Measurements from ENCODE around the gene RIPOR3. TPM values are rescaled to one million over a fixed set of nuclear protein-coding genes. Genes with fewer than 3 reads are reported as not detected.

Gene RIPOR3
- polyA plus RNA-seq, 1 of the 3 experiments (the other 2 are of a cell fraction) = 1.2 TPM

GRCh38 chr20:50720582-50720981 lies 29.2 kb upstream of the RIPOR3 start:
- Histone ChIP-seq H3K9me2 (no peaks in the 10 kb centered on the region), H3K27me3 (ENCODE audit: insufficient read depth) (no peaks in the 10 kb centered on the region), H4K20me1 (ENCODE audit: insufficient read depth) (no peaks in the 10 kb centered on the region), H3K79me2 (ENCODE audit: insufficient read depth) (no peaks in the 10 kb centered on the region), H3K9me3 (no peaks in the 10 kb centered on the region), H3K4me3 (ENCODE audit: low read depth in 2 of 2, low read length in 1 of 2) (no peak overlapping the region), H3K4me2 (no peak overlapping the region), H3K4me1 (ENCODE audit: control insufficient read depth in 1 of 2, insufficient read depth in 2 of 2, low read depth in 1 of 2, low read length in 1 of 2) (peaks cover 5 to 12% of the 10 kb centered on the region in 2 experiments; a peak in 3 of 4 replicates), H3K27ac (ENCODE audit: low read depth in 2 of 2, low read length in 1 of 2) (no peak overlapping the region), H3F3A (replicated peaks; ENCODE audit: insufficient read depth) (peaks cover 5% of the 10 kb centered on the region), H3K9ac (no peak overlapping the region), H2AFZ (ENCODE audit: low read depth) (no peak overlapping the region), H3K36me3 (replicated peaks in 1 of 2; ENCODE audit: control insufficient read depth in 1 of 2, insufficient read depth in 2 of 2, low read length in 1 of 2) (no peaks in the 10 kb centered on the region)
- no peak for TF ChIP-seq YY1 (IDR thresholded peaks at IDR 0.05; ENCODE audit: low read depth)
- peak; percentile 14; the same call in 1 of the 2 replicates for TF ChIP-seq CTCF (IDR thresholded peaks at IDR 0.05)
- POLR2A ChIA-PET = no interaction called here
- no peak for DNase-seq
- CTCF ChIA-PET = interaction anchor here (1.4 to 2.9 kb wide), 2 partner anchors 9 to 85 kb away, joined by 3 to 7 read pairs; no protein-coding TSS in a partner anchor

GRCh38 chr20:50720026-50720425 lies 28.7 kb upstream of the RIPOR3 start:
- H3K27me3 ChIP-seq (ENCODE audit: insufficient read depth) = no peaks in the 10 kb centered on the region
- POLR2A ChIA-PET = no interaction called here
- peaks cover under 1% of the 10 kb centered on the region for H3F3A ChIP-seq (replicated peaks; ENCODE audit: insufficient read depth)
- no peak overlapping the region for H3K4me3 ChIP-seq (ENCODE audit: low read depth in 2 of 2, low read length in 1 of 2)
- TF ChIP-seq SMC3 (IDR thresholded peaks at IDR 0.05; ENCODE audit: low read depth, low read length) (no peak), FOXM1 (IDR thresholded peaks at IDR 0.05; ENCODE audit: low read depth) (no peak), POLR2AphosphoS5 (IDR thresholded peaks at IDR 0.05; ENCODE audit: low read depth, low read length) (no peak), USF2 (IDR thresholded peaks at IDR 0.05; ENCODE audit: borderline replicate concordance, low read depth, low read length) (no peak), RAD21 (IDR thresholded peaks at IDR 0.05; ENCODE audit: low read length) (no peak), FOSL2 (IDR thresholded peaks at IDR 0.05; ENCODE audit: borderline replicate concordance, low read depth) (no peak), IRF3 (IDR thresholded peaks at IDR 0.05; ENCODE audit: low read depth, low read length) (no peak), TEAD4 (IDR thresholded peaks at IDR 0.05; ENCODE audit: borderline replicate concordance, insufficient read depth) (no peak), GABPA (IDR thresholded peaks at IDR 0.05; ENCODE audit: low read depth) (no peak), SIN3A (IDR thresholded peaks at IDR 0.05; ENCODE audit: borderline replicate concordance, low read depth, low read length) (no peak), MEF2A (IDR thresholded peaks at IDR 0.05; ENCODE audit: borderline replicate concordance, low read depth) (no peak), REST (IDR thresholded peaks at IDR 0.05; ENCODE audit: low read depth, low read length) (no peak)
- H3K9me3 ChIP-seq = no peaks in the 10 kb centered on the region
- H3K4me2 ChIP-seq = no peak overlapping the region
- no peak overlapping the region for H3K9ac ChIP-seq
- no peak for DNase-seq
- CTCF ChIA-PET = interaction anchor here (1.4 to 2.9 kb wide), 2 partner anchors 10 to 85 kb away, joined by 3 to 7 read pairs; no protein-coding TSS in a partner anchor
- H4K20me1 ChIP-seq (ENCODE audit: insufficient read depth) = no peaks in the 10 kb centered on the region
- H3K4me1 ChIP-seq (ENCODE audit: control insufficient read depth in 1 of 2, insufficient read depth in 2 of 2, low read depth in 1 of 2, low read length in 1 of 2) = peaks cover 4 to 6% of the 10 kb centered on the region in 2 experiments; a peak in 2 of 4 replicates
- H3K79me2 ChIP-seq (ENCODE audit: insufficient read depth) = no peaks in the 10 kb centered on the region
- no peaks in the 10 kb centered on the region for H3K36me3 ChIP-seq (replicated peaks in 1 of 2; ENCODE audit: control insufficient read depth in 1 of 2, insufficient read depth in 2 of 2, low read length in 1 of 2)
- no peak overlapping the region for H2AFZ ChIP-seq (ENCODE audit: low read depth)
- 94% methylated on average over 5 of the region's 5 CpGs for WGBS (ENCODE audit: low lambda C conversion rate)
- H3K9me2 ChIP-seq = no peaks in the 10 kb centered on the region
- H3K27ac ChIP-seq (ENCODE audit: low read depth in 2 of 2, low read length in 1 of 2) = no peak overlapping the region

All from SK-N-SH (cell line).